Testis (tissue), 2 donors: Measurements from ENCODE around the gene CLCA2.

ENCODE experiments used
- POLR2A ChIP-seq: fragments of 450-650 bp; IDR thresholded peaks from one replicate; pipeline ENCODE4 v1.6.1; 2017; ENCODE audit warnings: antibody characterized with exemption, mild to moderate bottlenecking, moderate library complexity
- TF ChIP-seq, protein P1 (sequence below), 3 experiments: fragments of 450-650 bp in 2 of 3; fragments of 200-600 bp in 1 of 3; sonication (generic) in 1 of 3; IDR thresholded peaks; one replicate each; pipeline ENCODE4 v1.5.1; 2016 to 2019; ENCODE audit warnings: antibody characterized with exemption in 3 of 3, mild to moderate bottlenecking in 2 of 3, moderate library complexity in 1 of 3

DNA sequence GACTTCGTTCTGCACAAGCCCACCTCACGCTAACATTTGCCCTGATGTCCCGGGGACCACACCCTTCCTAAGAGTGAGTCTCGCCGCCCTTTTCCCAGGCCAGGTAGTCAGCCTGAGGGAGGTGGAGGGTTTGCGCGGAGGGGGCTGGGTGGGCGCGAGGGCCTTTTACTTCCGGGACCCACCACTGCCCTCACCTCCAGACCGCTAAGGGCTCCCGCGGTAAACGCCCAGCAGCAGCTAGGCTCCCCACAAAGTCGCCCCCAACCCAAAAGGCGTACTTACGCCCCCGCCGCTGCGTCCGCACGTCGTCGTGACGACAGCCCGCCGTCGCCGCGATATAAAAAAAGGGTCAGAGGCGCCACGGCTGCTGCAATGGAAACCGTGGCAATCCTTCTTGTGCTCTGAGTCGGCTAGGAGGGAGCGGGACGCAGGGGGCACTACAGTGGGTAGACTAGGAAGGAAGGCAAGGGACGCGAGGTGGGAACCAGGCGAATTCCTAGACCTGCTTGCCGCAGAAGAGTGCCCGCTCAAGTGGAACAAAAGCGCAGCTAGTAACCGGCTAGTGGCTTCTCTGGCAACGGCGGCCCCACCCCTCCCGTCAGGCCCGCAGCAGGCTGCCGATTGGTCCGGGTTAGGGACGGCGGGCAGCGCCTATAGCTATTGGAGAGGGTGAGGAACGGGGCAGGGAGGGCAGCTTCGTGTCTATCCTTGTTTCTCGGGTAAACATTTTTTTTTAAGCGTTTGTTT, 28.0 kb upstream of the CLCA2 start, which contains the start of gene ODF2L:
- TF ChIP-seq, protein P1, sequence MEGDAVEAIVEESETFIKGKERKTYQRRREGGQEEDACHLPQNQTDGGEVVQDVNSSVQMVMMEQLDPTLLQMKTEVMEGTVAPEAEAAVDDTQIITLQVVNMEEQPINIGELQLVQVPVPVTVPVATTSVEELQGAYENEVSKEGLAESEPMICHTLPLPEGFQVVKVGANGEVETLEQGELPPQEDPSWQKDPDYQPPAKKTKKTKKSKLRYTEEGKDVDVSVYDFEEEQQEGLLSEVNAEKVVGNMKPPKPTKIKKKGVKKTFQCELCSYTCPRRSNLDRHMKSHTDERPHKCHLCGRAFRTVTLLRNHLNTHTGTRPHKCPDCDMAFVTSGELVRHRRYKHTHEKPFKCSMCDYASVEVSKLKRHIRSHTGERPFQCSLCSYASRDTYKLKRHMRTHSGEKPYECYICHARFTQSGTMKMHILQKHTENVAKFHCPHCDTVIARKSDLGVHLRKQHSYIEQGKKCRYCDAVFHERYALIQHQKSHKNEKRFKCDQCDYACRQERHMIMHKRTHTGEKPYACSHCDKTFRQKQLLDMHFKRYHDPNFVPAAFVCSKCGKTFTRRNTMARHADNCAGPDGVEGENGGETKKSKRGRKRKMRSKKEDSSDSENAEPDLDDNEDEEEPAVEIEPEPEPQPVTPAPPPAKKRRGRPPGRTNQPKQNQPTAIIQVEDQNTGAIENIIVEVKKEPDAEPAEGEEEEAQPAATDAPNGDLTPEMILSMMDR (IDR thresholded peaks at IDR 0.05): no peak
- TF ChIP-seq POLR2A: no peak
